Suppressor macrophage treated with lipopolysaccharide for 4 hours (primary cell): ENCODE data around the gene IGF2BP1.
"Not testable (repeated sequence)": the region's sequence is repeated elsewhere in the genome, so short reads cannot be mapped to it uniquely, and the experiment has no call there.

Experiments used
- DNase-seq: peaks from one replicate; pipeline ENCODE4 v3.0.0-alpha.2; 2020

Gene IGF2BP1

GRCh38 chr17:49055181-49055927, 58.2 kb downstream of the IGF2BP1 start:
- DNase-seq = no peak

- DNase-seq = no peak
These were observed 64.3 kb downstream of the IGF2BP1 start for GRCh38 chr17:49061524-49061943.

DNA sequence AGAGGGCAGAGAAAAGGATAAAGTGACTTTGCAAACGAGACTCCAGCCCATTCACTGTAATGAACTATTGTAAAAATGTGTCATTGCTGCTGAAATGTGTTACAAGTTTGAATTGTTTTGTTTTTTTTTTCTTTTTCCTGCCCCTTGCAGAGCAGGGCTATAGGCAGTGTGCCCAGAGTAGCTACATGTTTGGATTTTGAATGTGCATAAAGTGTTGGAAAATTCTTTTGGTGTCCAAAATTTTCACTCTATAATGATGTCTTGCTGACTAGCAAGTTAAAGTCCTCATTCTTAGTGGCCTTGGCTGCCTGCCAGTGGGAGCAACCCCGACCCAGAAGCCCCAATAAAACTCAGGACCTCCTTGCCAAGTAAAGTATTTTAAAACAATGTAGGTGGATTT, 66.5 kb downstream of the IGF2BP1 start:
- DNase-seq = no peak

DNA sequence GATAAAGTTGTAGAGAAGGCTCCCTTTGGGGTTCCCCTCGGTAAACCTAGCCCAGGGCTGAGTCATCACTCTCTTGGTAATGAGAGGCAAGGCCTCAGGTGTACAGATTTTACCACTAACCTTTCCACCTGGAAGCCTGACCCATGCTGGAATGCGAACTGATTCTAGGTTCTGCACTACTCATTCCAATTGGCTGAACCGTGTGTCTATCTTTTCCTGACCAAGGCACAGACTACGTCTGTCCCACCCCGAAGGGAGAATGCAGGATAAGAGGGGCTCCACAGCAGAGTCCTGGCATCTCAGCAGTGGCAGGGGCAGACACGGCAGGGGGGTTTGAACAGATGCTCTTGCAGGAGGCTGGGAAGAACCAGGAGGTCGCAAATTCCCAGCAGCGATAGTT, 70.0 kb downstream of the IGF2BP1 start:
- DNase-seq = no peak

GRCh38 chr17:49069585-49070273, 72.5 kb downstream of the IGF2BP1 start:
- DNase-seq = no peak

DNA sequence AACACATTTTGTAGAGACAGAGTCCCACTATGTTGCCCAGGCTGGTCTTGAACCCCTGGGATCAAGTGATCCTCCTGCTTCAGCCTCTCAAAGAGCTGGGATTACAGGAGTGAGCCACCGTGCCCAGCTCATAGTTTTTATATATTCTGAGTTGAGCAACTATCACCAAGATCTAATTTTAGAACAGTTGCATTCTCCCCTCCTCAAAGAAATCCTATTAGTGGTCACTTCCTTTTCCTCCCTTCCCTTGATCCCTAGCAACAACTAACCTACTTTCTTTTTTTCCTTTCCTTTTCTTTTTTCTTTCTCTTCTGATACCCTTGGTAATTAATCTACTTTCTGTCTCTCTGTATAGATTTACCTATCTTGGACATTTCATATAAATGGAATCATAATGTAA, 73.9 kb downstream of the IGF2BP1 start:
- DNase-seq = peak; percentile 3

- DNase-seq = no peak
These were observed 77.8 kb downstream of the IGF2BP1 start for GRCh38 chr17:49074851-49075540.

- no peak for DNase-seq
These were observed 79.6 kb downstream of the IGF2BP1 start for GRCh38 chr17:49076573-49077384.

GRCh38 chr17:49078248-49078647, 81.1 kb downstream of the IGF2BP1 start:
- no peak for DNase-seq

- no peak for DNase-seq
These were observed 82.9 kb downstream of the IGF2BP1 start for GRCh38 chr17:49079840-49080663.

DNA sequence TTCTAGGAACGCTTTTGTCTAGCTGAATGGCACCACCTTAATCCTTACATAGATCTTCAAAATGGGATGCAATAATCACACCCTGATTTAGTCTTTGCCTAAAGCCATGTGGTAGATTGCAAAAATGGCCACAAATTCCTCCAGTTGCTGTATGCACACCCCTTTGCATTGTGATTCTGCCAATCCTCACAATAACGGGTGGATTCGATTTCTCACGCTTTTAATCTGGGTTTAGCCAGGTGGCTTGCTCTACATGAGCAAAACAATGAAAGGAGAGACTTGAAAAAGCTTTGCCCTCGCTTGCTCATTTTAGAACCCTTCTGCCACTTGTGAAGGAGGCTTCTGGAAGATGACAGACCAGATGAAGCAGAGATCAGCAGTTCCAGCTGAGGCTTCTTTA, 85.0 kb downstream of the IGF2BP1 start:
- DNase-seq = no peak

GRCh38 chr17:49085046-49085445, 87.9 kb downstream of the IGF2BP1 start:
- not testable (repeated sequence) for DNase-seq

- DNase-seq = no peak
These were observed 88.6 kb downstream of the IGF2BP1 start for GRCh38 chr17:49085565-49086315.

DNA sequence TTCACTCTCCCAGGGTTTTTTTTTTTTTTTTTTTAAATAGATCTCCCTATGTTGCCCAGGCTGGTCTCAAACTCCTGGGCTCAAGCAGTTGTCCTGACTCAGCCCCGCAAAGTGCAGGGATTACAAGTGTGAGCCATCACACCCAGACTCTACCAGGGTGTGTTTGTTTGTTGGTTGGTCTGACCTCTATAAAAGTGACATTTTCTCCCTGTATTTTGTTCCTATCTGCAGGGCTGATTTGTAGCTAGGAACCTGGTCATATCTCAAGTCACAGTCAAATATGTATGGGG, 89.1 kb downstream of the IGF2BP1 start:
- DNase-seq = no peak

DNA sequence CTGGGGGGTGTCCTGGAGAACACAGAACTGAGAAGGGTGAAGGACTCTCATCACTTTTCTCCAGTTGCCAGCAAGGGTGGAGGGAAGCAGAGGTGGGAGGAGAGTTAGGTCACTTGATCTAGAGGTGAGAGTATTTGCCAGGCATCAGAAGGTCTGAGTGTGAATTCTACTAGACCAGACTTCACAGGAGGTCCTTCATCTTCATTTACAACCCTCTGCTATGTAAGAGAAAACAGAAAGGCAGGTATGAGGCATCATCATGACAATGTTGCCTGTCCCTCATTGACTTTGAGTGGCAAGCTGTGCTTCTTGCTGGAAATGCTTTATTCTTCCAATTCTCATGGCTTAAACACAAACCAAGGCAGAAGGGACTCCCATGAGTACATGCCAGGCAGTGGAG, 89.5 kb downstream of the IGF2BP1 start:
- DNase-seq = no peak

- DNase-seq = no peak
These were observed 91.9 kb downstream of the IGF2BP1 start for GRCh38 chr17:49089094-49089493.

DNA sequence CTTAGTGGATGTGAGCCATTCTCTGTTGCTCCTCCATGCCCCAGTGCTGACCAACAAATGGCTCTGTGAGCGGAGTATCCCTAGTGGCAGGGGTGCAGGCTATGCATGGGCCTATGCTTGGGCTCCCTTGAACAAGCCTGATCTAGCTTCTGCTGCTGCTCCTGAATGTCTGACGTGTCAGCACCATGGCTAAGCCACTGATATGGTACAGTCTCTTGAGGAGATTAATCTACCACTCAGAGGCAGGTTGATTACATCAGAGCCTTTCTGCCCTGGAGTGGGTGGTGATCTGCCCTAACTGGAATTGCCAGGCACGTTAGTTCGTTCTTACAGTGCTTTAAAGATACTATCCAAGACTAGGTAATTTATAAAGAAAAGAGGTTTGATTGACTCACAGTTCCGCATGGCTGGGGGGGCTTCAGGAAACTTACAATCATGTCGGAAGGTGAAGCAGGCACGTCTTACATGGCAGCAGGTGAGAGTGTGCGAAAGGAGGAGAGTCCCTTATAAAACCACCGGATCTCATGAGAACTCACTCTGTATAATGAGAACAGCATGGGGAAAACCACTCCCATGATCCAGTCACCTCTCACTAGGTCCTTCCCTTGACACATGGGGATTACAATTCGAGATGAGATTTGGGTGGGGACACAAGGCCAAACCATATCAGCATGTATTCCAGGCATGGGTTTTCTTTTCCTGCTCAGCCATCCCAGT, 93.9 kb downstream of the IGF2BP1 start:
- no peak for DNase-seq

DNA sequence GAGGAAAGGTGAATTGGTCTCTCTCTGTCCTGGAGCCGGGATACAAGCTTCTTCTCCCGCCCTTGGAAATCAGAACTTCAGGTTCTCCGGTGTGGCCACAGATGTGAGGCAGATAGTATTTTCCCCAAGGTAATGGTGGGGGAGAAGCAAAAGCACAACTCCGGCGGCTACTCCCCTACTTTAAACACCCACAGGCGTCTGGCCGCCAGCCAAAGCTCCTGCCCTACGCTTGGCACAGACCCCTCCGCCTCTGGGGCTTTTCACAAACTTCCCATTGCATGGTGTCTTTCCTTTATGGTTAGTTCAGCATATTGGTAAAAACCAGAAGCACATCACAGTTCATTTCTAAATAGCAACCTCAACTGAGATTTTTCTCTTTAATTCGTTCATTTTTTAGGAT, 95.9 kb downstream of the IGF2BP1 start:
- no peak for DNase-seq

DNA sequence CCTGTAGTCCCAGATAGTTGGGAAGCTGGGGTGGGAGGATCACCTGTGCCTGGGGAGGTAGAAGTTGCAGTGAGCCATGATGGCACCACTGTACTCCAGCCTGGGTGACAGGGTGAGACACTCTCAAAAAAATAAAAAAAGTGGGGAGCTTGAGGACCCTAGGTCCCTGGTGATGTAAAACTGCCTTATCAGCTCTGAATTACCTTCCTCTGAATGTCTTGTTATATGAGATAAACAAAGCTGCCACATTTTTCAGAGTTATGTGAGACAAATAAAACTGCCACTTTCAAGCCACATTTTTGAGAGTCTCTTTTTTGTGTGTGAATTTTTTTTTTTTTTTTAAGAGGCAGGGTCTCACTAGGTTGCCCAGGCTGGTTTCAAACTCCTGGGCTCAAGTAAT, 103.4 kb downstream of the IGF2BP1 start:
- no peak for DNase-seq

GRCh38 chr17:49101054-49101534, 103.9 kb downstream of the IGF2BP1 start:
- DNase-seq = no peak

GRCh38 chr17:49103360-49103759, 106.2 kb downstream of the IGF2BP1 start:
- not testable (repeated sequence) for DNase-seq
